G401 (cell line): ENCODE results near the gene SCART1. TPM values are rescaled to one million over a fixed set of nuclear protein-coding genes. Genes with fewer than 3 reads are reported as not detected.
A peak's percentile ranks its signal among the peaks of the same experiment; 100 is the strongest.
"Not testable (repeated sequence)": the region's sequence is repeated elsewhere in the genome, so short reads cannot be mapped to it uniquely, and the experiment has no call there.

Experiments
- DNase-seq: peaks from one replicate; pipeline ENCODE4 v3.0.0-alpha.2; 2015; ENCODE audit warnings: low spot score
- in situ Hi-C: cut with HindIII; loops from 2 replicates; pipeline ENCODE4 v1.10.0; 2016; ENCODE audit warnings: low sequenced_read_pairs, mixed read lengths
- total RNA-seq: library from RNA; depleted of rRNA; stranded (reverse); fragments of >200 nt; shearing (Covaris generic); gene quantifications from 2 replicates; pipeline ENCODE4 v1.2.3, GENCODE V29; 2014; rRNA removed

Gene SCART1
- 0.10 and 0.18 TPM in 2 replicates for total RNA-seq

DNA sequence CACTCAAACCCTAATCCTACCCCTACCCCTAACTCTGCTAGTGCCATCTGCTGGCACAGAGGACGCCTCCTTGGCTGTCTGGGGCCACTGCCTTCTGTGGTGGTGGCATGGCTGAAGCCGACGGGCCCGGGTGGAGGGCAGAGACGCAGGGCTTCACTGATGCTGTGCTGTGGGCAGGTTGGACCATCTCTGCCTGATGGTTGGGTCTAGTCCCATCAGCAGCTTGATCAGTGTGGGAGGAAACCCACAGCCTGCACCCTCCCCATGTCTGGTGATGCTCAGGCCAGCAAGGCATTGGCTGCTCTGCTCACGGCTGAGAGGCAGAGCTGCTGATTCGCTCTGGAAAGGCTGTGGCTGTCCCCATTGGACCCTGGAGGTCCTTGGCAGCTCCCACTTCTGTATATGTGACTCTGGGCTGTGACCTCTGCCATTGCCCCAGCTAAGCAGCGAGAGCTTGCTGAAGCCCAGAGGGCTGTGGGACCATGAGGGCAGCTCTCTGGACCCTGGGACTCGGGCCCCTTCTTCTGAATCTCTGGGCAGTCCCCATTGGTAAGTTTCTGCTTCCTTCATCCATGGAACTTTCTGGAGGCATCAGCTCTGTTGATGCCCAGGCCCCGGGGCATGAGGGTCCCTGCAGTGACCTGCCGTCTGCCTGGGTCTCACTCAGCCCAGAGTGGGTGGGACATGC is at the start of gene SCART1:
Gene SCART1 (plus strand): TSS at position 430 of the 688 bp plus-strand sequence. CDS start 53 bp downstream, at position 483.
- in situ Hi-C loops = no loop called here
- no peak for DNase-seq

- DNase-seq = no peak
- in situ Hi-C loops = no loop called here
Observed at GRCh38 chr10:133405272-133405671, 48.5 kb upstream of the SCART1 start.

DNA sequence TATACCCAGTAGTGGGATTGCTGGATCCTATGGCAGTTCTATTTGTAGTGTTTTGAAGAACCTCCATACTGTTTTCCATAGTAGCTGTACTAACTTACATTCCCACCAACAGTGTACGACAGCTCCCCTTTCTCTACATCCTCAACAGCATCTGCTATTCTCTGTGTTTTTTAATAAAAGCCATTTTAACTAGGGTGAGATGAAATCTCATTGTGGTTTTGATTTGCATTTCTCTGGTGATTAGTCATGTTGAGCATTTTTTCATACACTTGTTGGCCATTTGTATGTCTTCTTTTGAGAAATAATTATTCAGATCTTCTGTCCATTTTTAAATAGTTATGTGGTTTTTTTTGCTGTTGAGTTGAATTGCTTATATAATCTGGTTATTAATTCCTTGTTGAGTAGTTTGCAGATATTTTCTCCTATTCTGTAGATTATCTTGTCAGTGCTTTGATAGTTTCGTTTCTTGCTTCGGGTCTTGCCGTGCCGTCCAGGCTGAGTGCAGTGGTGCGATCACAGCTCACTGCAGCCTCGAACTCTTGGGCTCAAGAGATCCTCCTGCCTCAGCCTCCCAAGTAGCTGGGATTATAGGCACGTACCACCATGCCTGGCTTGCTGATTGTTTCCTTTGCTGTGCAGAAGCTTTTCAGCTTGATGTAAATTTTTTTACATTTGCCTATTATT is 47.8 kb upstream of the SCART1 start:
- no peak for DNase-seq
- in situ Hi-C loops = no loop called here

DNA sequence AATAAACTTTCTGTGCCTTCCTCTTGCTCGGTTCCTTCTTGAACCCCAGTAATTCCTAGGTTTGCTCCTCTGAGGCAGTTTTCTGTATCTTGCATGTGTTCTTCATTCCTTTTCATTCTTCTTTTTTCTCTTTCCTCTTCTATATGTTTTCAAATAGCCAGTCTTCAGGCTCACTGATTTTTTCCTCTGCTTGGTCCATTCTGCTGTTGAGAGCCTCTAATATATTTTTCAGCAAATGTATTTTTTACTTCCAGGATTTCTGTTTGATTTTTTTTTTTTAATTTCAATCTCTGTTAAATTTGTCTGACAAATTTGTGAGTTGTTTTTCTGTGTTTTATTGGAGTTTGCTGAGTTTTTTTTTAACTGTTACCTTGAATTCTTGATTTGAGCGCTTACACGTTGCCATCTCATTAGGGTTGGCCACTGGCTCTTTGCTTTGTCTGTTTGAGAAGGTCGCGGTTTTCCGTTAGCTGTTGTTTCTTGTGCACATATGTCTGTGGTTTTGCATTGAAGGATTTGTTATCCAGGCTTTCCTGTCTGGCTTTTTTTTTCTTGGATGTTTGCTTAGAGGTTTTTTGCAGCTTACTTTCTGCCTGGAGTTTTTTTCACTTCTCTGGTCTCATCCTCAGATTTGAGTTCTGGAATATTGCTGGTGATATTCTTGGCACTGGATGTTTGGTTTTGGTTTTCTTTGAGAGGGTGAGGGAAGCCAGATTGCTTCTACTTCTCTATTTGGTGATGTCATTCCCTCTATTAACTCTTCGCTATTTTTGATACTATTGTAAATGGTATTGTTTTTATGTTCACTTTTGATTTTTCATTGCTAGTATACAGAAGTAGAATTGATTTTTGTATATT is 42.0 kb upstream of the SCART1 start:
- DNase-seq = no peak
- in situ Hi-C loops = no loop called here

DNA sequence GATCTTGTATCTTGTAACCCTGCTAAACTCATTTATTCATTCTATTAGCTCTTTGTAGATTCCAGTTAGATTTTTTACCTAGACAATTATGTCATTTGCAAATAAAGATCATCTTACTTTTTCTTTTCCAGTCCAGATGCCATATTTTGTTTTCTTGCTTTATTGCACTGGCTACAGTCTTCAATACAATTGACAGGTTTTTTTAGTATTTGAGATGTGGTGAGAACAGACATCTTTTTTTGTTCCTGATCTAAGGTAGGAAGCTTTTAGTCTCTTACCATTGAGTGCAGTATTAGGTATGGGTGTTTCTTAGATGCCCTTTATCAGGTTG is 41.4 kb upstream of the SCART1 start:
- in situ Hi-C loops = no loop called here
- no peak for DNase-seq

GRCh38 chr10:133414401-133414800 is 39.3 kb upstream of the SCART1 start:
- in situ Hi-C loops, DNase-seq: not testable (repeated sequence)

DNA sequence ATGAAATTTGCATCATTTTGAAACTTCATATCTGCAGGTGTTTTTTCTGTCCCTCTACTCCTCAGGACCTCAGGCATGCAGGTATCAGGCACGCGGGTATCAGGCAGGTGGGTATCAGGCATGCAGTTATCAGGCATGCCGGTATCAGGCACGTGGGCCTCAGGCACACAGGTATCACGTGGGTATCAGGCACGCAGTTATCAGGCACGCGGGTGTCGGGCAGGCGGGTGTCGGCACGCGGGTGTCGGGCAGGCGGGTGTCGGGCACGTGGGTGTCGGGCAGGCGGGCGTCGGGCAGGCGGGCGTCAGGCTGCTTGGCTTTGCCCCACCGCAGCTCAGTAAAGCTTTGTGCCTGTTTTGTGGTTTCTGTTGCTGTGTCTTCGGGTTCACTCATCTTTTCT is 38.0 kb upstream of the SCART1 start:
- no peak for DNase-seq
- in situ Hi-C loops = no loop called here

GRCh38 chr10:133418289-133418993 is 35.3 kb upstream of the SCART1 start:
- in situ Hi-C loops = no loop called here
- DNase-seq = no peak

GRCh38 chr10:133419211-133419950 is 34.4 kb upstream of the SCART1 start:
- DNase-seq = no peak

DNA sequence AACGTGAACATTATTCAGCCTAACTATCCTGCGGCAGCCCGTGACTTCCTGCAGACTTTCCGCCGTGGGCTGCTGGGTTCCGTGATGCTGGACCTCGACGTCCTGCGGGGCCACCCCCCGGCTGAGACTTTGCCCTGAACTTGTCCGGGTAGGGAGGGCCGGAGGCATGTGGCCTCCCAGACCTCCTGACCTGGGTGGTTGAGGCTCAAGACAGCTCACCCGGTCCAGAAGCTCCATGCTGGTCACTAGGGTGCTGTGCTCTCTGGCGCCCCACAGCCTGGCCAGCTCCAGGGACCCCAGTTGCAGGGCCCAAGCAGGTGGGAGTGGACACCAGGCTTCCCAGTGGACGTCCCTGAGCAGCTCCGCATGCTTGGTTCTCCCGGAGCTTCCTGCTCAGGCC is 33.7 kb upstream of the SCART1 start:
- in situ Hi-C loops = no loop called here
- no peak for DNase-seq

More at GRCh38 chr10:133419211-133419950, 34.4 kb upstream of the SCART1 start:
- in situ Hi-C loops = no loop called here

GRCh38 chr10:133420579-133420978 is 33.2 kb upstream of the SCART1 start:
- in situ Hi-C loops = no loop called here
- no peak for DNase-seq

GRCh38 chr10:133421336-133422222 is 32.2 kb upstream of the SCART1 start:
- in situ Hi-C loops = no loop called here
- no peak for DNase-seq

- in situ Hi-C loops = no loop called here
Observed at GRCh38 chr10:133422223-133422806, 31.4 kb upstream of the SCART1 start.

GRCh38 chr10:133422807-133423771 is 30.7 kb upstream of the SCART1 start:
- in situ Hi-C loops = no loop called here
- peak; percentile 32 for DNase-seq

More at GRCh38 chr10:133422223-133422806, 31.4 kb upstream of the SCART1 start:
- no peak for DNase-seq

DNA sequence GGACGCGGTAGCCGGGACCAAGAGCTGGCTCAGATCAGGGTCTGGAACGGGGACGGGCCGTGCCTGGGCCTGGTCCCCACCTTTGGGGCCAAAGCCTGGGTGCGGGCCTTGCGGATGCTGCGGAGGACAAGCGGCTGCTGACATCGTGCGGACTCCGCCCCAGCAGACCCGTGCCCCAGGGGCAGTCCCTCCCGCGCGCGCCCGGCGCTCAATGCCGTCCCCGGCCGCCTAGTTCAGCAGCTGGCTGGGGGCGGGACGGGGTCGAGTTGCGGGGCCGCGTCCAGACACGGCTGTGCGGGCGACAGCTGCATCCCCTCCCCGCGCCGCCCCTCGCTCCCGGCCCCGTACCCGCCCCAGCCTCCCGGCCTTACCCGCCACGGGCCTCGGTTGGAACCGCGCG is 29.6 kb upstream of the SCART1 start:
- in situ Hi-C loops = not testable (repeated sequence)

DNA sequence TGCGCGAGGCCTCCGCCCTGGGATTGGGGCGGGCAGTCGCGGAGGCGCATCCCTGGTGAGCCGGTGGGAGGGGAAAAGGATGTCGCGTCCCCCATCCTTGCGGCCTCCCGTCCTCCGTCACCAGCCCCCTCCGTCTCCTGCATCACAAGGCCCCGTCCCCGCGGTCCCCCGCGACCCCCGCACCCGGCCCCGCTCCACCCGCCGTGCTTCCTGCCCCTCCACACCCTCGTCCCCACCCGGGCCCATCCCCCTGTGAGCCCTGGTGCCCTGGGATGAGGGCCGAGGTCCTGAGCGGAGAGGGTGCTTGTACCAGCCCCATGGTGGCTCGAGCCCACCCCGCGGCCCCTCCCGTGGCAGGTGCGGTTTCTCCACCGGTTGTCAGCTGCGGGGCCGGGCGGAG is 29.1 kb upstream of the SCART1 start, which contains the start of gene SPRN:
Gene SPRN (minus strand): TSS at position 25 of the 400 bp plus-strand sequence. CDS start 944 bp downstream, outside the sequence.
- in situ Hi-C loops, DNase-seq: not testable (repeated sequence)

More for the DNA sequence above, 29.6 kb upstream of the SCART1 start:
- not testable (repeated sequence) for DNase-seq
